Measurements from ENCODE around the gene TCOF1. TPM values are rescaled to one million over a fixed set of nuclear protein-coding genes. Genes with fewer than 3 reads are reported as not detected.
A peak's percentile ranks its signal among the peaks of the same experiment; 100 is the strongest.

The TCOF1 gene
- total and polyA plus RNA-seq, 8 donors: 8.7 to 19.9 (median 13.7) TPM

GRCh38 chr5:150429410-150429873 lies 71.9 kb downstream of the TCOF1 start:
- DNase-seq: no peak
- 87 to 90% methylated on average over 5 of the region's 5 CpGs for WGBS, 2 donors
- H3K4me3 ChIP-seq: no peak overlapping the region
- no peaks in the 10 kb centered on the region for H3K27me3 ChIP-seq
- intact Hi-C loops (cut with DNase I): no loop called here
- no peak for FAIRE-seq
- H3K4me1 ChIP-seq: no peaks in the 10 kb centered on the region
- H3K36me3 ChIP-seq: no peaks in the 10 kb centered on the region
- no peak for ATAC-seq
- no peak for TF ChIP-seq CTCF (IDR thresholded peaks at IDR 0.05)
- no peaks in the 10 kb centered on the region for H3K9me3 ChIP-seq
- no peak overlapping the region for H3K27ac ChIP-seq

DNA sequence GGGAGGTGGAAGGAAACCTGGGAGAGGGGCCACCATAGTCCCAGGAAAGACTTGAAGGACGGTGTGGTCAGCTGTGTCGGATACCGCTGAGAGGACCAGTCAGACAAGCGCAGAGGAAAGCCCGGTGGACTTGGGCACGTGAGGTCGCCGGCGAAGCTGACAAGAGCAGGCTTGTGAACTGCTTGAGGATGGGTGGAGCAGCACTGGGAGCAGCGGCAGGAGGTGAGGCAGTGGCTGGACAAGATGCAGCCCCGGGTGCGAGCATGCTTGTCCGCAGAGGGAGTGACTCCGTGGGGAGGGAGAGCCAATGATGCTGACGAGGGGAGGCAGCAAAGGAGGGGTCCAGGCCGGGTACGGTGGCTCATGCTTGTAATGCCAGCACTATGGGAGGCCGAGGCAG lies 73.6 kb downstream of the TCOF1 start:
- Histone ChIP-seq H3K9me3 (no peaks in the 10 kb centered on the region), H3K4me3 (no peak overlapping the region), H3K4me1 (no peaks in the 10 kb centered on the region), H3K27me3 (no peaks in the 10 kb centered on the region), H3K27ac (no peak overlapping the region), H3K36me3 (no peaks in the 10 kb centered on the region)
- ATAC-seq: no peak
- 79 to 83% methylated on average over 18 of the region's 18 CpGs for WGBS, 2 donors
- DNase-seq: no peak
- FAIRE-seq: no peak
- intact Hi-C loops (cut with DNase I): loop anchor here in 1 of 3 donors (10.0 kb wide), 3 partner anchors 156 to 296 kb away; partner anchors contain the start of gene CDX1
- no peak for TF ChIP-seq CTCF (IDR thresholded peaks at IDR 0.05)

DNA sequence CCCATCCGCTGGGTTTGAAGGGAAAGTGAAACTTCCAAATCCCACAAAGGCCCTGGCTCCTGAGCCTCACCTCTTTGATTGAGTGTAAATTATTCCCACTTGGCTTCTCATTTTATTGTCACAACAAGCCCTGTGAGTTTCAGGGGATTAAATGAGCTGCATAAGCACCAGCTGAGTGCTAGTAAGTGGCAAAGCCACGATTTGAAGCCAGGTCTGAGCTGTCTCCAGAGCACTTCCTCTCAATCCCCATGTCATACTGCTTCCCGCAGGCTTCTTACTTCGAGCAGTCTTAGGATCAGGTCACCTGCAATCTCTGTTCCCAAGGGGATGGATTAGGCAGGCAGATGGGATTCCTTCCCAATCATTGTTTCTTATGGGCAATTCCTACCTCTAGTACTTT lies 74.1 kb downstream of the TCOF1 start:
- no peaks in the 10 kb centered on the region for H3K36me3 ChIP-seq
- WGBS, 2 donors: 64 to 66% methylated on average over 4 of the region's 4 CpGs
- intact Hi-C loops (cut with DNase I): loop anchor here in 1 of 3 donors (10.0 kb wide), 3 partner anchors 157 to 297 kb away; partner anchors contain the start of gene CDX1
- H3K4me3 ChIP-seq: no peak overlapping the region
- H3K9me3 ChIP-seq: no peaks in the 10 kb centered on the region
- H3K27me3 ChIP-seq: no peaks in the 10 kb centered on the region
- DNase-seq (no peak), ATAC-seq (no peak), FAIRE-seq (no peak)
- no peak overlapping the region for H3K27ac ChIP-seq
- no peak for TF ChIP-seq CTCF (IDR thresholded peaks at IDR 0.05)
- no peaks in the 10 kb centered on the region for H3K4me1 ChIP-seq

DNA sequence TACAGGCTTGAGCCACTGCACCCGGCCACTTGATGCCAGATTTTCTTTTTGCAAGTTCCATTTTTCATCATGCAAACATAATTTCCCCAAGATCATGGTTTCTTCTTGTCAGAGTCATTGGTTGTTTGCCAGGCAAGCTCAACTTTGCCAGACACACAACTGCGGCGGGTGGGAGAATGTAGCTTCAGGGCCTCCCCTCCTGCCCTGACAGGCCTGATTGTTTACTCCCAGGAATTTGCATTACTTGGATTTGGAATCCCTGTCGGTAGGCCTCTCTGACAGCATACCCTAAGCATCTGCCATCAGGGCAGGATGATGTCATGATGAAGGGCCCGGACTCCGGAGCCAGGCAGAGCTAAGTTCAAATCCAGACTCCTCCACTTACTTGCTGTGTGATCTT lies 77.0 kb downstream of the TCOF1 start:
- TF ChIP-seq CTCF (IDR thresholded peaks at IDR 0.05): no peak
- ATAC-seq (no peak), FAIRE-seq (no peak), DNase-seq (no peak)
- Histone ChIP-seq H3K36me3 (no peaks in the 10 kb centered on the region), H3K27ac (no peak overlapping the region), H3K4me3 (no peak overlapping the region), H3K4me1 (no peaks in the 10 kb centered on the region), H3K27me3 (no peaks in the 10 kb centered on the region), H3K9me3 (no peaks in the 10 kb centered on the region)
- 59 to 67% methylated on average over 6 of the region's 6 CpGs for WGBS, 2 donors
- intact Hi-C loops (cut with DNase I): loop anchor here in 1 of 3 donors (10.0 kb wide), 3 partner anchors 160 to 300 kb away; partner anchors contain the start of gene CDX1

- intact Hi-C loops (cut with DNase I): loop anchor here in 1 of 3 donors (10.0 kb wide), 3 partner anchors 161 to 301 kb away; partner anchors contain the start of gene CDX1
Measured at GRCh38 chr5:150436141-150436680, 78.7 kb downstream of the TCOF1 start.

More at GRCh38 chr5:150436141-150436680, 78.7 kb downstream of the TCOF1 start:
- Histone ChIP-seq H3K9me3 (no peaks in the 10 kb centered on the region), H3K27ac (no peak overlapping the region), H3K4me1 (no peaks in the 10 kb centered on the region), H3K36me3 (no peaks in the 10 kb centered on the region), H3K27me3 (no peaks in the 10 kb centered on the region), H3K4me3 (no peak overlapping the region)
- ATAC-seq: peak; percentile 88 to 97 (median 95)
- FAIRE-seq: no peak
- WGBS, 2 donors: 15 to 19% methylated on average over 13 of the region's 13 CpGs
- TF ChIP-seq CTCF (IDR thresholded peaks at IDR 0.05): peak; percentile 76 to 88 (median 82)
- peak; percentile 72 to 93 (median 86) for DNase-seq

Data from pancreas (tissue), 10 donors.